HG03460 (cell line): ENCODE data around the gene TMEM59.
"Not testable (repeated sequence)": the region's sequence is repeated elsewhere in the genome, so short reads cannot be mapped to it uniquely, and the experiment has no call there.

Experiments used
- ATAC-seq: cut with Tn5 transposase; IDR thresholded peaks from one replicate; pipeline ENCODE4 v1.9.1; 2021; ENCODE audit not compliant: unreplicated experiment

The TMEM59 gene

GRCh38 chr1:54053745-54054437, 887 bp upstream of the TMEM59 start:
- ATAC-seq = no peak

GRCh38 chr1:54052431-54052933, 522 bp downstream of the TMEM59 start:
- ATAC-seq = peak; percentile 22

- no peak for ATAC-seq
Observed at GRCh38 chr1:54051933-54052430, 1.0 kb downstream of the TMEM59 start.

- not testable (repeated sequence) for ATAC-seq
Observed at GRCh38 chr1:54050435-54050834, 2.6 kb downstream of the TMEM59 start.

- ATAC-seq = no peak
Observed at GRCh38 chr1:54047384-54048305, 5.4 kb downstream of the TMEM59 start.

- ATAC-seq = no peak
Observed at GRCh38 chr1:54046671-54047383, 6.2 kb downstream of the TMEM59 start.

- no peak for ATAC-seq
Observed at GRCh38 chr1:54045496-54045895, 7.5 kb downstream of the TMEM59 start.

GRCh38 chr1:54041806-54042205, 11.2 kb downstream of the TMEM59 start:
- no peak for ATAC-seq

GRCh38 chr1:54037476-54037875, 15.5 kb downstream of the TMEM59 start:
- no peak for ATAC-seq

GRCh38 chr1:54028306-54029251, 24.4 kb downstream of the TMEM59 start:
- no peak for ATAC-seq

- no peak for ATAC-seq
Observed at GRCh38 chr1:54027848-54028247, 25.2 kb downstream of the TMEM59 start.

GRCh38 chr1:54024811-54025210, 28.2 kb downstream of the TMEM59 start:
- ATAC-seq = not testable (repeated sequence)

GRCh38 chr1:54024358-54024757, 28.6 kb downstream of the TMEM59 start:
- ATAC-seq = no peak

- not testable (repeated sequence) for ATAC-seq
Observed at GRCh38 chr1:54019562-54020176, 33.3 kb downstream of the TMEM59 start.

GRCh38 chr1:54018635-54019034, 34.4 kb downstream of the TMEM59 start:
- no peak for ATAC-seq

GRCh38 chr1:54017979-54018378, 35.0 kb downstream of the TMEM59 start, which contains the start of gene LDLRAD1:
Gene LDLRAD1, minus strand, starts transcription at chr1:54018186. Its CDS starts 74 bp downstream, at chr1:54018112.
- no peak for ATAC-seq

GRCh38 chr1:54016343-54017282, 36.4 kb downstream of the TMEM59 start:
- no peak for ATAC-seq

- ATAC-seq = no peak
Observed at GRCh38 chr1:54014009-54014629, 38.9 kb downstream of the TMEM59 start.
